GM12878 (cell line): ENCODE data around the gene OR11G2. TPM values are rescaled to one million over a fixed set of nuclear protein-coding genes. Genes with fewer than 3 reads are reported as not detected.
"Not testable (repeated sequence)": the region's sequence is repeated elsewhere in the genome, so short reads cannot be mapped to it uniquely, and the experiment has no call there.

Source experiments
- ATAC-seq: fragments of 200-7000 bp; cut with Tn5 transposase; 3 replicates; pipeline ENCODE4 v1.9.1; 2020; ENCODE audit warnings: mild to moderate bottlenecking, moderate library complexity
- BruUV-seq: library from RNA; stranded (reverse); fragments of 400-500 nt; replicated peaks from 2 replicates; lab custom pipeline; 2021; lab: Mats Ljungman, UMichigan
- CTCF ChIA-PET: fragments of 300-600 bp; sonication (Branson Sonifier 250); formaldehyde crosslinking; extraction: SDS; loops from one replicate; lab custom pipeline; 2021; ENCODE audit warnings: inconsistent platforms; lab: Yijun Ruan, JAX
- POLR2A ChIA-PET: fragments of 350-600 bp; formaldehyde crosslinking; extraction: SDS; loops from one replicate; lab custom pipeline; 2021; ENCODE audit warnings: inconsistent platforms; lab: Charles Lee
- RAD21 ChIA-PET: fragments of 300-600 bp; sonication (Branson Sonifier 250); formaldehyde crosslinking; loops from one replicate; lab custom pipeline; 2023; ENCODE audit warnings: antibody characterized with exemption; ENCODE audit not compliant: unreplicated experiment; lab: Charles Lee
- SMC1A ChIA-PET: fragments of 300-600 bp; sonication (Branson Sonifier 250); formaldehyde crosslinking; loops from one replicate; lab custom pipeline; 2023; ENCODE audit not compliant: unreplicated experiment, uncharacterized antibody; lab: Charles Lee
- DNase-seq: peaks from one replicate; pipeline ENCODE4 v3.0.0-alpha.2; 2011; ENCODE audit warnings: low read depth, low spot score
- FAIRE-seq: peaks from 3 replicates; lab custom pipeline; 2011; peaks lifted over from hg19 to GRCh38; lab: Jason Lieb, UNC
- H2AFZ ChIP-seq: 2 replicates; pipeline ENCODE4 v1.6.0; 2011; ENCODE audit warnings: low read depth, low read length, control low read depth; ENCODE audit not compliant: control insufficient read depth
- H3K27ac ChIP-seq: 2 replicates; pipeline ENCODE4 v1.5.1; 2011; ENCODE audit warnings: control low read depth; ENCODE audit not compliant: control insufficient read depth, insufficient read depth
- H3K27me3 ChIP-seq, 2 experiments: replicated peaks in 1 of 2; 2 replicates each; pipeline versions ENCODE4 v1.6.0 to v1.6.1; 2011; ENCODE audit warnings: low read length in 1 of 2; ENCODE audit not compliant: control insufficient read depth in 2 of 2, insufficient read depth in 2 of 2
- H3K36me3 ChIP-seq, 2 experiments: 2 replicates each; pipeline ENCODE4 v1.5.1; 2011; ENCODE audit warnings: low read length in 1 of 2; ENCODE audit not compliant: control insufficient read depth in 2 of 2, insufficient read depth in 2 of 2
- H3K4me1 ChIP-seq: 2 replicates; pipeline ENCODE4 v1.6.1; 2011; ENCODE audit warnings: mild to moderate bottlenecking, low read length, moderate library complexity, mixed read lengths; ENCODE audit not compliant: control insufficient read depth, insufficient read depth
- H3K4me2 ChIP-seq: 2 replicates; pipeline ENCODE4 v1.6.0; 2011; ENCODE audit warnings: control low read depth; ENCODE audit not compliant: control insufficient read depth, insufficient read depth
- H3K4me3 ChIP-seq: fragments of 200-600 bp; sonication (generic); 2 replicates; pipeline ENCODE4 v1.5.1; 2016
- H3K79me2 ChIP-seq: 2 replicates; pipeline ENCODE4 v1.6.0; 2011; ENCODE audit warnings: low read length; ENCODE audit not compliant: control insufficient read depth, insufficient read depth
- H3K9ac ChIP-seq: 2 replicates; pipeline ENCODE4 v1.8.0; 2011; ENCODE audit warnings: low read length, control low read depth, mixed read lengths; ENCODE audit not compliant: control insufficient read depth, insufficient read depth
- H3K9me3 ChIP-seq: replicated peaks from 3 replicates; pipeline ENCODE4 v1.5.1; 2011; ENCODE audit warnings: mild to moderate bottlenecking, low read length; ENCODE audit not compliant: control insufficient read depth, insufficient read depth
- H4K20me1 ChIP-seq: 2 replicates; pipeline ENCODE4 v1.6.0; 2011; ENCODE audit not compliant: control insufficient read depth, insufficient read depth
- BCL11A ChIP-seq: IDR thresholded peaks from 2 replicates; pipeline ENCODE4 v1.6.1; 2011; ENCODE audit warnings: low read depth, low read length
- CBFB ChIP-seq: IDR thresholded peaks from 2 replicates; pipeline ENCODE4 v1.6.1; 2016; ENCODE audit warnings: antibody characterized with exemption, low read depth
- ESRRA ChIP-seq: IDR thresholded peaks from 2 replicates; pipeline ENCODE4 v1.6.1; 2012; ENCODE audit warnings: mild to moderate bottlenecking, low read length, improper control_type of control experiment
- KDM1A ChIP-seq: fragments of 200-600 bp; sonication (generic); IDR thresholded peaks from 2 replicates; pipeline ENCODE4 v1.6.1; 2016; ENCODE audit warnings: borderline replicate concordance
- MXI1 ChIP-seq: fragments of 150-350 bp; IDR thresholded peaks from 2 replicates; pipeline ENCODE4 v1.6.1; 2011; ENCODE audit warnings: low read depth, mild to moderate bottlenecking, inconsistent platforms, low read length, improper control_type of control experiment
- POLR2AphosphoS5 ChIP-seq: IDR thresholded peaks from 2 replicates; pipeline ENCODE4 v1.6.1; 2011; ENCODE audit warnings: mild to moderate bottlenecking, low read length, inconsistent platforms
- RB1 ChIP-seq: fragments of 450-650 bp; formaldehyde crosslinking; IDR thresholded peaks from 2 replicates; pipeline ENCODE4 v1.6.1; 2017; ENCODE audit warnings: mild to moderate bottlenecking, borderline replicate concordance
- SIN3A ChIP-seq: IDR thresholded peaks from 2 replicates; pipeline ENCODE4 v1.6.1; 2012; ENCODE audit warnings: low read depth, low read length, improper control_type of control experiment
- YBX1 ChIP-seq: fragments of 450-650 bp; IDR thresholded peaks from 2 replicates; pipeline ENCODE4 v1.6.1; 2016; ENCODE audit warnings: antibody characterized with exemption
- ZBTB4 ChIP-seq: fragments of 450-650 bp; formaldehyde crosslinking; IDR thresholded peaks from 2 replicates; pipeline ENCODE4 v1.4.0; 2022; ENCODE audit warnings: mild to moderate bottlenecking, moderate library complexity
- WGBS: methylation state at CpG from one replicate; pipeline ENCODE4 v1.1.6; 2016; ENCODE audit warnings: low lambda C conversion rate; ENCODE audit not compliant: insufficient replicate concordance, insufficient coverage; ENCODE audit errors: missing lambda C conversion rate; 5-methylcytosine and 5-hydroxymethylcytosine counted together
- in situ Hi-C: fragments of 300-500 bp; cut with MboI; formaldehyde crosslinking; loops from 9 replicates; pipeline ENCODE4 v1.14.3; 2018; ENCODE audit warnings: mixed read lengths
- intact Hi-C: fragments of 100-400 bp; cut with micrococcal nuclease; formaldehyde crosslinking; loops from one replicate; pipeline ENCODE4 v1.14.2; 2022; ENCODE audit not compliant: unreplicated experiment
- polyA plus RNA-seq, 11 experiments: library from polyadenylated mRNA; depleted of rRNA in 4 of 11; unstranded in 6 of 11; stranded (reverse) in 5 of 11; fragments of >200 nt; fragmentation: Nextera tagmentation in 4 of 11; fragmentation: Illumina TruSeq in 1 of 11; extraction: Ambion mirVana in 4 of 11; extraction: Trizol in 1 of 11; gene quantifications; 1 replicate in 1 of 11; 2 replicates in 10 of 11; pipeline versions ENCODE4 v1.2.1 to v1.2.3, GENCODE V29; 2011 to 2016; ENCODE audit warnings: inconsistent platforms in 2 of 11, missing spikeins in 2 of 11, low read depth in 1 of 11
- total RNA-seq, 4 experiments: library from RNA; depleted of rRNA in 3 of 4; stranded (reverse); fragments of >200 nt in 3 of 4; fragmentation: Illumina TruSeq in 1 of 4; extraction: Trizol in 1 of 4; gene quantifications; 2 replicates each; pipeline versions ENCODE4 v1.2.1 to v1.2.3, GENCODE V29; 2013 to 2021
- TF ChIP-seq, protein P1 (sequence below): fragments of 450-650 bp; conservative IDR thresholded peaks from 2 replicates; pipeline ENCODE4 v1.6.1; 2017; ENCODE audit warnings: mild to moderate bottlenecking, moderate library complexity

Gene OR11G2
- total and polyA plus RNA-seq, 10 of the 15 experiments (the other 5 are each of a cell fraction or from before 2014, with no cell fraction given), result 0.08 TPM; not detected in 9

DNA sequence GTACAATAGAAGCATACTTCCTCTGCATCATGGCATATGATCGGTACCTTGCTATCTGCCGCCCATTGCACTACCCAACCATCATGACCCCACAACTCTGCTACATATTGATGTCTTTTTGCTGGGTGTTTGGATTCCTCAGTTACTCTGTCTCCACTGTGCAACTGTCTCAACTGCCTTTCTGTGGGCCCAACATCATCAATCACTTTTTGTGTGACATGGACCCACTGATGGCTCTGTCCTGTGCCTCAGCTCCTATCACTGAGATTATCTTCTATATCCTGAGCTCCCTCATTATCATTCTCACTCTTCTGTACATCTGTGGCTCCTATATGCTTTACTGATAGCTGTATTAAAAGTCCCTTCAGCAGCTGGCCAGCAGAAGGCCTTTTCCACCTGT, 18.9 kb downstream of the OR11G2 start:
- ChIA-PET POLR2A (no interaction called here), RAD21 (no interaction called here), SMC1A (no interaction called here), CTCF (no interaction called here)
- intact Hi-C loops (no loop called here), in situ Hi-C loops (loop anchor here (5.0 kb wide), 1 partner anchor 33 kb away; no protein-coding TSS in a partner anchor)
- Histone ChIP-seq H3K9me3 (no peaks in the 10 kb centered on the region), H3K27ac (no peak overlapping the region), H3K4me2 (no peak overlapping the region), H3K4me3 (no peak overlapping the region), H4K20me1 (no peaks in the 10 kb centered on the region), H3K4me1 (no peaks in the 10 kb centered on the region), H3K9ac (no peak overlapping the region), H3K79me2 (no peaks in the 10 kb centered on the region), H3K36me3 (no peaks in the 10 kb centered on the region), H3K27me3 (no peaks in the 10 kb centered on the region), H2AFZ (no peak overlapping the region)
- FAIRE-seq, result no peak
- no peak for DNase-seq
- no peak for ATAC-seq
- TF ChIP-seq RB1 (no peak), BCL11A (no peak), YBX1 (no peak), MXI1 (no peak), ESRRA (no peak), KDM1A (no peak), POLR2AphosphoS5 (no peak), SIN3A (no peak), CBFB (no peak), ZBTB4 (CRISPR knock-in tag) (no peak)
- TF ChIP-seq, protein P1, sequence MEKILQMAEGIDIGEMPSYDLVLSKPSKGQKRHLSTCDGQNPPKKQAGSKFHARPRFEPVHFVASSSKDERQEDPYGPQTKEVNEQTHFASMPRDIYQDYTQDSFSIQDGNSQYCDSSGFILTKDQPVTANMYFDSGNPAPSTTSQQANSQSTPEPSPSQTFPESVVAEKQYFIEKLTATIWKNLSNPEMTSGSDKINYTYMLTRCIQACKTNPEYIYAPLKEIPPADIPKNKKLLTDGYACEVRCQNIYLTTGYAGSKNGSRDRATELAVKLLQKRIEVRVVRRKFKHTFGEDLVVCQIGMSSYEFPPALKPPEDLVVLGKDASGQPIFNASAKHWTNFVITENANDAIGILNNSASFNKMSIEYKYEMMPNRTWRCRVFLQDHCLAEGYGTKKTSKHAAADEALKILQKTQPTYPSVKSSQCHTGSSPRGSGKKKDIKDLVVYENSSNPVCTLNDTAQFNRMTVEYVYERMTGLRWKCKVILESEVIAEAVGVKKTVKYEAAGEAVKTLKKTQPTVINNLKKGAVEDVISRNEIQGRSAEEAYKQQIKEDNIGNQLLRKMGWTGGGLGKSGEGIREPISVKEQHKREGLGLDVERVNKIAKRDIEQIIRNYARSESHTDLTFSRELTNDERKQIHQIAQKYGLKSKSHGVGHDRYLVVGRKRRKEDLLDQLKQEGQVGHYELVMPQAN, result no peak
- no TSS peak for BruUV-seq
- WGBS, result 78% methylated on average over 2 of the region's 2 CpGs

DNA sequence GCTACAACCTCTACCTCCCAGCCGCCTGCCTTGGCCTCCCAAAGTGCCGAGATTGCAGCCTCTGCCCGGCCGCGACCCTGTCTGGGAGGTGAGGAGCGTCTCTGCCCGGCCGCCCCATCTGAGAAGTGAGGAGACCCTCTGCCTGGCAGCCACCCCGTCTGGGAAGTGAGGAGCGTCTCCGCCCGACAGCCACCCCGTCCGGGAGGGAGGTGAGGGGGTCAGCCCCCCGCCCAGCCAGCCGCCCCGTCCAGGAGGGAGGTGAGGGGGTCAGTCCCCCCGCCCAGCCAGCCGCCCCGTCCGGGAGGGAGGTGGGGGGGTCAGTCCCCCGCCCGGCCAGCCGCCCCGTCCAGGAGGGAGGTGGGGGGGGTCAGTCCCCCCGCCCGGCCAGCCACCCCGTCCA, 21.7 kb downstream of the OR11G2 start:
- H3K4me1 ChIP-seq, RAD21 ChIA-PET, BruUV-seq, H3K9ac ChIP-seq, POLR2A ChIA-PET, H3K9me3 ChIP-seq, H3K36me3 ChIP-seq, intact Hi-C loops, DNase-seq, SMC1A ChIA-PET, H3K27me3 ChIP-seq, H3K4me3 ChIP-seq, H2AFZ ChIP-seq, CTCF ChIA-PET, H3K4me2 ChIP-seq, in situ Hi-C loops, ATAC-seq, H3K27ac ChIP-seq, H3K79me2 ChIP-seq, H4K20me1 ChIP-seq, FAIRE-seq: not testable (repeated sequence)
- 75% methylated on average over 17 of the region's 28 CpGs for WGBS
